IPS-18c (cell line): Measurements from ENCODE around the gene OXNAD1.

Experiments
- H3K4me3 ChIP-seq: 2 replicates; pipeline ENCODE4 v1.7.0; 2013; ENCODE audit warnings: low read depth, mild to moderate bottlenecking, low read length, moderate library complexity; ENCODE audit not compliant: insufficient read depth
- H3K9me3 ChIP-seq: one replicate; pipeline ENCODE4 v1.6.1; 2013; ENCODE audit warnings: mild to moderate bottlenecking, low read length, moderate library complexity; ENCODE audit not compliant: control insufficient read depth, insufficient read depth

The OXNAD1 gene

DNA sequence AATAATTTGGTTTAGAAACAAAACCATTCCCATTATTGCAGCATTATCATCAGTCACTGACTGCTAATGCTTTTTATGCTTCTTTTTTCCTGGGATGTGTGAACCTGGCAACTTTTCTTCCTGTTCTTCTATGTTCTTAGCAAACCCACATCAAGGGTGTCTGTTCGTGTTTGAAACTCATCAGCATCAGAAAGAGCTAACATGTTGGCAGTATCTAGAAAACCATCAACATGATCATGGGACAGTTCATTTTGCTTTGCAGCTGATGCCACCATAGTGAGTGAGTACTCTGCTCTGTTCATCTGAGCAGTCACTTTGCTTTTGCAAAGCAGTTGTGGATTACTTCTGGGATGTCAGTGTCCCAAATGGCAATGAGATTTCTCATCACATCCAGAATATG, 6.1 kb upstream of the OXNAD1 start:
- Histone ChIP-seq H3K4me3 (no peak overlapping the region), H3K9me3 (no peaks in the 10 kb centered on the region)

DNA sequence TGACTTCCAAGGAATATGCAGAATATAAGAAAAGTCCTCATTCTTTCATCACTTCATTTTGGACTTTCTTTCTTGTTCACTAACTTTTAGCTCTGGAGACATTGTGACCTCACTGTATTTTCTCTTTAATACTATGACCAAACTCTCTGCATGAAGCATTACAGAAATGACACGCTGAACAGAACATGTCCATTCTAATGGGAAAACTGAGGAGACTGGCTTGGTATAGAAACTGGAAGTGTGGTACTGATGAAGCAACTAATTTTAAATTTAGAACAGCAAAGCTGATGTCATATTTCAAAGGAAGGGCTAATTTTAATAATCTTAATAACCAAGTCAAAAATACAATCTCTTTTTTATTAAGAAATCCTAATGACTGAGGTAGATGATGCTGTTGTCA, 5.0 kb upstream of the OXNAD1 start:
- Histone ChIP-seq H3K4me3 (no peak overlapping the region), H3K9me3 (no peaks in the 10 kb centered on the region)

DNA sequence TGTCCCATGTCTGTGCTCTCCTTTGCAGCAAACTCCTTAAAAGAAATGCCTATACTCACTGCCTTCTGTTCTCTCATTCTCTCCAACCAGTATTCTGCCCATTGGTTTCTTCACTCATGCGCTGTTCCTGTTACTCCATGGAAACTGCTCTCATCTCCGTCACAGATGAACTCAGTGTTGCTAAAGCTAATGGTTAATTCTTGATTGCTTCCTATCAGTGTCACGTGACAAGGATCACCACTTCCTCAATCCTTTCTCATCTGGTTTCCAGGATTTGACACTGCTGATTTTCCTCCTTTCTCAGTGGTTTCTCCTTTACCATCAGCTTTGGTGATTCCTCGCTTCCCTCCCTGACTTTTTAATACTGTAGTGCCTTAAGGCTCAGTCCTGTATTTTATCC, 2.8 kb upstream of the OXNAD1 start:
- Histone ChIP-seq H3K9me3 (no peaks in the 10 kb centered on the region), H3K4me3 (no peak overlapping the region)

DNA sequence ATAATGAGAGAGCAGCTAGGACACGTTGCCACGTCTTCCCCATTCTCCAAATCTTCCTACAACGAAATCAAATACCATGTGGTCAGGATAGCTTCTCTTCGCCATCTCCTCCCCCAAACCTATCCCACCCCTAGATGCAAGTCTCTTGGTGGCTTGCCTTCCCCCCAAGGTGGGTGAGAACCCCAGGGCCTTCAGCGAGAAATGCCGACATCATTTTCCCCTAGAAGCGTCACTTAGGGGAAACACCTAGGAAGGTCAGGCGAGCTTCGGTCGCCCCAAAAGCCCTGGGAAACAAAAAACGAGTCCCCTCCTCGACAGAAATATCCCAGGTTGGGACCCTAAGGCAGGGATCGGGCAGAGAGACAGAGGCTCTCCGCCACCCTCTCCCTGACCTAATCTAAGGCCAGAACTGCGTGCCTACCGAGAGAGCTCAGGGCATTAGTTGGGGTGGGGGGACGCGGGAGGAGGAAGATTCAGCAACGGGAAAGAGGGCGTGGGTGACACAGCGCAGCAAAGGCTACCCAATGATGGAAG, 771 bp upstream of the OXNAD1 start:
- H3K9me3 ChIP-seq: no peaks in the 10 kb centered on the region
- peak overlapping the region; percentile 94 for H3K4me3 ChIP-seq

DNA sequence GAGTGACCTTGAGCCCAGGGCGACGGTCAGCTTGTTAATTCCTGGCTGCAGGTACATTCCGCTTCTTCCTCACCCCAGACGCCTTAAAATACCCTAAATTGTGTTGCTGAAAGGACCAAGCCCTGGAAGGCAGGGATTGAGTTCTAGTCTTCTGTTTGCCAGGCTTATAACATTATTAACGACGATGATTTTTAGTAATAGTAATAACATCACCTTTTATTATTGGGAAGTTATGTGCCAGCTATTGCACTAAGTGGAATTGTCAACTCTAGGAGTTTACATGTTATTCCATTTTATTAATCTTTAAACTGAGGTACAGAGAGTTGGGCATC, 409 bp downstream of the OXNAD1 start:
- H3K4me3 ChIP-seq: peak overlapping the region; percentile 97
- H3K9me3 ChIP-seq: no peaks in the 10 kb centered on the region

DNA sequence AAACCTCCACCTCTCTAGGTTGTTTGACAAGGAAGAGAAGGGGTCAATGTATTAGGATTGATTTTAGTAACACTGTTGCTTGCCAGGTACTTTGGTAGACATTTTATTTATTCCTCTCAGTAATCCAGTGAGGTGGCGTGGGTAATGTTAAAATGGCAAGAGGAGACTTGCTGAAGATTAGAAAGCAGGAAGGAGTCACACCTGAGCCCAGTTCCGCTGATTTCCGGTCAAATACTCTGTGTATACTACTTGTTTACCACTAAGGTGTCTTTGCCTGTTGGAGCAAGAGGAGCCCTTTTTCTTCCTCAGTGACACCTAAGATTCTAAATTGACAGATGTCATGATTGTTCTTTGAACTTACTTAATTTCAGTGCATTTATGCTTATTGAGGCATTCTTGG, 1.7 kb downstream of the OXNAD1 start:
- Histone ChIP-seq H3K9me3 (no peaks in the 10 kb centered on the region), H3K4me3 (no peak overlapping the region)

DNA sequence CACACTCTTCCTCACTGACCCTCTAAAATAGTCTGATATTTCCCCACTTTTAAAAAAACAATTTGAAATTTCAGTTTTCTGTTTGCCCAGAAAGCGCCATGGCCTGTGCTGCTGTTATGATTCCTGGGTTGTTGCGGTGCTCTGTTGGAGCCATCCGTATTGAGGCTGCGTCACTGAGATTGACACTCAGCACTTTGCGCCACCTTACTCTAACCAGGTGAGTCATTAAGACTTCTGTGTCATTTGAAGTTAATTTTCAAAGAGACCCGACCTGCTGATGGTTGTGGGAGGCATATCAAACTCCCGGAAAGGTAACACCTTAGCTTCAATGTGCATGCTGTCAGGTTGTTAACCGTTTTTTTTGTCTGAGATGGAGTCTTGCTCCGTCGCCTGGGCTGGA, 5.8 kb downstream of the OXNAD1 start:
- Histone ChIP-seq H3K4me3 (no peak overlapping the region), H3K9me3 (no peaks in the 10 kb centered on the region)

DNA sequence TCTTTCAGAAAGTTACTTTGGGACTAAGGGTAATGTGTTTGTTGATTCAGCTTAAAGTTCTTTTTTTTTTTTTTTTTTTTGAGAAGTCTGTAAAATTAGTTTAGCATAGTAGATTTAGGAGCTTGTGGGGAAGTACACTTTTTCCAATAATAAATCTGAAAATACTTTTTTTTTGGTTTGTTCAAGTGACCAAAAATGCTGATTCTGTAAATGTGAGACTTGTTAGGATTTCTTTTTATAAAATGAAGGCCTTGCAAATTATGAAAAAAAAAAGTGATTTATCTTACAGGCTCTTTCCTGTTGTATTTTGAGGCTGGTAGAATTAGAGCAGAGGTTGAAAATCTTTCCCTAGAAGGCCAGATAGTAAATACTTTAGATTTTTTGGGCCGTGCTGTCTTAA, 7.6 kb downstream of the OXNAD1 start:
- Histone ChIP-seq H3K9me3 (no peaks in the 10 kb centered on the region), H3K4me3 (no peak overlapping the region)

DNA sequence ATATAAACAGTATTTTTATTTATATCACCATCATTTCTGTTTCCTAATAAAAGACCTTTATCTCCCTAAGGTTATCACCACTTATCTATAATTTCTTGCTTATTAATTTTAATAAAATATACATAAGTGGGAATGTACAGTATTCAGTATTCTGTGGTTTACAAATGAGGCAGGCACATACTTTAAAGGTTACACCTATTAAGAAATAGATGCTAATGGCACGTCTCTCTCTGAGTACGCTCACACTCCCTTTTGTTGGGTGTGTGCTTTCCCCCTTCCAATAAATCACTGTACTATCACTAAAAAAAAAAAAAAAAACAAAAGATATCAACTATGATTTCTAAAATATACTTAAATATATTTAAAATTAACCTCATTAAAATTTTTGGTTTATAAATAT, 8.9 kb downstream of the OXNAD1 start:
- H3K4me3 ChIP-seq: no peak overlapping the region
- no peaks in the 10 kb centered on the region for H3K9me3 ChIP-seq

DNA sequence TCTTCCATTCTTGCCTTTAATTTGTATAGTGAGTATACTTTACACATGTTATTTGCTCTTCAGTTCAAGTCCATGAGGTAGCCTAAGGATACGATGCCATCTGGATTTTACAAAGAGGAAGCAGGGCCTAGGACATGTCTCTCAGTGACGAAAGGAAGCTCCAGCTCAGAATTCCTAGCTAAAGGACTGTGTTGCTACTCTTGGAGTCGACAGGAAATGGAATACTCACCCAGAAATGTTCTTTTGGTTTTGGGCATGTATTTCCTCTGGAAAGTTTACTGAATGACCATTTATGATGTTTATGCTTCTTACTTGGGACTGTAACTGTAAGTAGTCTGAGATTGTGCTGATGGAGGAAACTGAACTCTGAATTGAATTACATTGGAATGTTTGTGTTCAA, 12.5 kb downstream of the OXNAD1 start:
- no peak overlapping the region for H3K4me3 ChIP-seq
- H3K9me3 ChIP-seq: no peaks in the 10 kb centered on the region

DNA sequence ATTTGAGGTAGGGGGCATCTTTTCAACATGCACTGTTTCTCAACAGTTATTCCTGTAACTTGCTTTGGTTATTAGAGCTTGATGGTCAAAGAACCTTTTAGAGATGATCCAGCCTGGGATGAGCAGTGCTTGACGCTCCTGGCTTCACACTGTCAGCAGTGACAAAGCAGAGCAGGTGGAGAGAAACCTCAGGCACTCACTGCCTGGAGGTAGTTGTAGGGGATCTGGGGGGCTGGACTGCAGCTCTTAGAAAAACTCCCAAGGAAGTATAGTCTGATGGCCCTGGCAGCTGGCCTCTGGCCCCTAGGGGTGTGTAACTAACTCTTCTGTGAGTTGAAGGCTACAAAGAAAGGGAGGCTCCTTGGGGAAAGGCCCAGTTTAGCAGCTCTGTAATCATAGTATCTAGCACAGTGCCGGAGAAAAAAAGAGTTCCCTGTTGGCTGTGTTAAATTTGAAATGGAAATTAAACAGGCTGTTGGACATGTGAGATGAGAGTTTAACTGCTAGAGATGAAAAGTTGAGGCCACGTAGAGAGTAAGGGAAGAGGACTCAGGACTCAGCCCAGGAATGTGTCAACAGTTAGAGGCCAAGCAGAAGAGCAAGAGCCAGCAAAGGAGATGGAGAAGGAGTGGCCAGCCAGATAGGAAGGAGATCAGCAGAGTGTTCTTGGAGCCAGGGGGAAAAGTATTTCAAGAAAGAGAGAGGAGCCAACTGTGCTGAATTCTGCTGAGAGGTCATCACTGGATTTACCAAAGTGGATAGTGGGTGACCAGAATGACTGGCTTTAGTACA, 14.2 kb downstream of the OXNAD1 start:
- Histone ChIP-seq H3K4me3 (no peak overlapping the region), H3K9me3 (no peaks in the 10 kb centered on the region)

DNA sequence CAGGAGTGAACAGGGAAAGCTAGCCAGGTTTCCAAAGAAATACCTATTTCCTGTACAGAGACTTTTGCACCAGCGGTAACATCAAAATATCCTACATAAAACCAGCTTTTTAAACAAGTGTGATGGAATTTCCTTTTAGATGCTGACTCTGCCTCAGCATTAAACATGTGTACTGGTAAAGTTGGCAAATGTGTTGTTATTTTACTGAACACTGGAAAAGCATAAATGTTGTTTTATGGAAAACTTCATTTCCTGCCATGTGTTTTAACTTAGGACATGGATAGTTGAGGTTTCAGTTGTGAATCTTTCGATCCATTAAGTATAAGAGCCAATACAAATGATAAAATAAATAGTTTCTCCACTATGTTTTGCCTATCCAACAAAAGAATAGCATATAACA, 15.7 kb downstream of the OXNAD1 start:
- no peaks in the 10 kb centered on the region for H3K9me3 ChIP-seq
- no peak overlapping the region for H3K4me3 ChIP-seq

DNA sequence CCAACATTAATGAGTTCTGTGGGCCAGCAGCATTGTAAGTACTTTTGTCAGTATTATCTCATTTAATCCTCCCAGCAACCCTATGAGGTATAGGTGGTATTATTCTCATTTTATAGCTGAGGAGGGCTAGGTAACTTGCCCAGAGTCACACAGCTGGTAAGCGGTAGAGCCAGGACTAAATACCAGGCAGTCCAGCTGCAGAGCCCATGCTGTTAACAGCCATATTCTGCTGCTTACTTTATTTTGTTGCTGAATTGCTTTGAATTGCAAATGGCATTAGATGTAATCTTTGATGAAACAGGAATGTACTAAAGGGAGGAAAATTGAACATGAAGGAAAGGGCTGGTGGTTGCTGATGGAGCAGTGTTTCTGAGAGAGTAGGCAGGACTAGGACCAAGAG, 19.6 kb downstream of the OXNAD1 start:
- Histone ChIP-seq H3K9me3 (no peaks in the 10 kb centered on the region), H3K4me3 (no peak overlapping the region)

DNA sequence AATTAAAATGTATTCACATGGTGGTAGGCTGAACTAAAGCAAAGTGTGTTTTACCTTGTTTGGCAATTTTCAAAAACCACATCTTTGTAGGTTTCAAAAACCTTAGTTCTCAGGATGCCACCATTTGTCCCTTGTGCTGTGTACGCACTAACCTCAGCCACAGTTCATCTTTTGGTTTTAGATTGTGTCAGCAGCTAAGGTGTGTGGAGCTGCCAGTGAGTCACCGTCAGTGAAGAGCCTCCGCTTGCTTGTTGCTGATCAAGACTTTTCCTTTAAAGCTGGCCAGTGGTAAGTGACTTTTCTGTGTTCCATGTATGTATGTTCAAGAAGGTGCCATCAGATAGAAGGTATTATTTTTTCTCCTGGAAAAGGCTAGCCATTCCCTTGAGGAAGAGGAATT, 21.1 kb downstream of the OXNAD1 start:
- Histone ChIP-seq H3K4me3 (no peak overlapping the region), H3K9me3 (no peaks in the 10 kb centered on the region)

DNA sequence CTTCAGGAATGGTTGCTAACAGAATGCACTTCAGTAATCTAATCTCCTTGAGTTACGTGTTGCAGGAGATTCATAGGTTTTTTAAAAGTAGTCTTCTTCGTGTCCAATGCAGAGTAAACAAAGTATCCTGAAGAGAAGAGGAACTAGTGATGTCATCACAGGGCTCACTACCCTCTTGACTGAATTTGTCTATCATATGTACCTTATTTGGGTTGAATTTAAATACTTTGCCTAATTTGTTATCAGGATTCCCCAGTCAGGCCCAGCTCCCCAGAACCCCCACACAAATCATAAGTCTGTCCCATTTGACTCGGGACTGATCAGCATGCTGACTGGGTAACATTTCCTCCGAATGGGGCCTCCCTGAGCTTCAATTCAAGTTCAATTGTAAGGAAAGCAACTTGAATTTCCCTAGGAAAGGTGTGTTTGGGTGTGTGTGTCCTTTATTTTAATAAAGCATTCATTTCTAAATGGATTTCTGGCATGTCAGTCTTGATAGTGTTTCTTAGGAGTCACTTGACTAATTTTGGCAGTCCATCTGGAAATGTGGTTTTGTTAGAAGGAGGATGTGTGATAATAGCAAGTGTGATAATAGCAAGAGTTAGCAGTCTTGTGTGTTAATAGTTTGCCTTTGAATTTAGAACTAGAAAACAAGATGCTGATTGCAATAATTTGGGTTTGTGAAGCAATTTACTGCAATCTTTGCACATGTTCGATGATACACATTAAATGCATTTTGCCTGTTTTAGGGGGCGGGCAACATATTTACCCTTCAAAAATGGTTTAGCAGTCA, 21.9 kb downstream of the OXNAD1 start:
- Histone ChIP-seq H3K4me3 (no peak overlapping the region), H3K9me3 (no peaks in the 10 kb centered on the region)

DNA sequence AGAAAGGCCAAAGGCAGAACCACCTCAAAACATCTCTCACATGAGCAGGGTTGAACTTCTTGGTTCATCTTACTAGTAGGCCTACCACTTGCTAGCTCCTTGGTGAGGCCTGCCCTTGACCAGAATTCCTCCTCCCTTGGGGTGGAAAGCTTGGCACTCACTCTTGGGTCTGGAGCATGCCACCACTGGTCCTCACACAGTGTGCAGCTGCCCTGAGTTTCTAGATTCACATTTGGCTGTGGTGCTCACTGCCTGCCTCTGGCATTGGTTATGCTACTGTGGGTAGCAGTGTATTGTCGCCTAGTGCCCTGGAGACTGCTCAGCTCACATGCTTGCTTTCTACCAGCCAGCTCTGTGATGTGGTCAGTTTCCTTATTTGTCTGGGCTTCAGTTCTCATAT, 23.7 kb downstream of the OXNAD1 start:
- no peak overlapping the region for H3K4me3 ChIP-seq

DNA sequence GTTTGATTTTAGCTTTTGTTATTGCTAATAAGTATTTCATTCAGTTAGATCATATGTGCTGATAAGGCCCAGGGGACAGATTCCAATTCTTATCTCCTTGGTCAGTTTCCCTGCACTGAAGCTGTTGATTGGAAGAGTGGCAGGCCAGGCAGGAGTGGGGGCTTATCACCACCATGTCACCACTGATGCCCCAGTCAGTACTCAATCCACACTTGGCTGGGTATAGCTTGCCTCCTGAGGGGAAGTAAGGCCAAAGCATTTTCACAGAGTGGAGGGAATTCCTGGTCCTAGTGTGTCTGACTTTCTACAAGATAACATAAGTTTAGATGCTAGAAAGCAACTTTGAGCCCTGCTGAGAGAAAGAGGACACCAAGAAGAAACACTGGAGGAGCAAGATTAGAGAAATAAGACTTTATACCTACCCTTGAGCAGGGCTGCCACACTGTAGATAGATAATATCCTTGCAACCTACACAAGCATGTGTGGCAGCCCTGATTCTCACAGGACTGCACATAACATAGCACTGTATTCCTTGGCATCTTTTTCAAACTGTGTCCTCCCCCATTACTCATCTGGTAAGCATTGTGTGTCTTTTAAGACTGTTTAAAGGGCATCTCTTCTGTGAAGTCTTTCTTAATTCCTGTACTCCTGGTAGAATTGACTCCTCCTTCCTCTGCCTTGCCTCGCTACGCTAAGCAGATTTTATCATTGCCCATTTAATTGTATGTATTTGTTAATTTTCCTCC, 24.3 kb downstream of the OXNAD1 start:
- no peak overlapping the region for H3K4me3 ChIP-seq
- no peaks in the 10 kb centered on the region for H3K9me3 ChIP-seq

More for the DNA sequence above, 23.7 kb downstream of the OXNAD1 start:
- no peaks in the 10 kb centered on the region for H3K9me3 ChIP-seq
